A673 (cell line): Measurements from ENCODE around the gene SLC15A1. TPM values are rescaled to one million over a fixed set of nuclear protein-coding genes. Genes with fewer than 3 reads are reported as not detected.
A peak's percentile ranks its signal among the peaks of the same experiment; 100 is the strongest.

Experiments
- BruUV-seq: library from RNA; stranded (reverse); fragments of 400-500 nt; replicated peaks from 2 replicates; lab custom pipeline; 2021; lab: Mats Ljungman, UMichigan
- CTCF ChIA-PET: fragments of 300-600 bp; sonication (Branson Sonifier 250); formaldehyde crosslinking; loops from one replicate; lab custom pipeline; 2022; ENCODE audit warnings: antibody characterized with exemption; lab: Charles Lee
- POLR2A ChIA-PET: fragments of 300-600 bp; sonication (Branson Sonifier 250); formaldehyde crosslinking; loops from one replicate; lab custom pipeline; 2022; ENCODE audit warnings: antibody characterized with exemption; ENCODE audit not compliant: low non-redundant PET; lab: Charles Lee
- DNase-seq: peaks from one replicate; pipeline ENCODE4 v3.0.0-alpha.2; 2015; ENCODE audit warnings: low spot score
- H3K27ac ChIP-seq: fragments of 200-600 bp; sonication (generic); 2 replicates; pipeline ENCODE4 v1.5.1; 2016; ENCODE audit warnings: mixed run types, low read depth, mild to moderate bottlenecking, mixed read lengths, antibody characterized with exemption, low read length; ENCODE audit not compliant: poor library complexity, severe bottlenecking
- H3K27me3 ChIP-seq: fragments of 200-600 bp; sonication (generic); replicated peaks from 2 replicates; pipeline ENCODE4 v1.6.1; 2017; ENCODE audit warnings: mixed run types, low read depth, mild to moderate bottlenecking, mixed read lengths, antibody characterized with exemption, low read length; ENCODE audit not compliant: insufficient read depth, poor library complexity
- H3K36me3 ChIP-seq: fragments of 200-600 bp; sonication (generic); 2 replicates; pipeline ENCODE4 v1.6.1; 2016; ENCODE audit warnings: mixed run types, mild to moderate bottlenecking, mixed read lengths, antibody characterized with exemption, low read length; ENCODE audit not compliant: insufficient read depth, poor library complexity, severe bottlenecking
- H3K4me1 ChIP-seq: fragments of 200-600 bp; sonication (generic); 2 replicates; pipeline ENCODE4 v1.6.1; 2017; ENCODE audit warnings: mixed run types, mild to moderate bottlenecking, mixed read lengths, antibody characterized with exemption, low read length; ENCODE audit not compliant: insufficient read depth, poor library complexity, severe bottlenecking
- H3K4me3 ChIP-seq: fragments of 200-600 bp; sonication (generic); 2 replicates; pipeline ENCODE4 v1.5.1; 2016; ENCODE audit warnings: low read depth, mixed run types, mild to moderate bottlenecking, mixed read lengths, low read length; ENCODE audit not compliant: poor library complexity, severe bottlenecking
- H3K9me3 ChIP-seq: fragments of 200-600 bp; sonication (generic); 2 replicates; pipeline ENCODE4 v1.6.1; 2016; ENCODE audit warnings: mixed run types, low read depth, mild to moderate bottlenecking, mixed read lengths, antibody characterized with exemption, low read length; ENCODE audit not compliant: poor library complexity, severe bottlenecking
- EZH2 ChIP-seq: fragments of 200-600 bp; sonication (generic); IDR thresholded peaks from 2 replicates; pipeline ENCODE4 v1.6.1; 2017; ENCODE audit warnings: borderline replicate concordance, low read depth, mild to moderate bottlenecking, mixed read lengths, antibody characterized with exemption, low read length; ENCODE audit not compliant: poor library complexity, severe bottlenecking
- intact Hi-C: fragments of 100-400 bp; cut with micrococcal nuclease; formaldehyde crosslinking; loops from one replicate; pipeline ENCODE4 v1.10.0; 2022; ENCODE audit not compliant: unreplicated experiment
- total RNA-seq: library from RNA; stranded (reverse); gene quantifications from 2 replicates; pipeline ENCODE4 v1.2.3, GENCODE V29; 2021
- TF ChIP-seq, protein P1 (sequence below): fragments of 300-800, 200-600 bp; sonication (generic); conservative IDR thresholded peaks from 2 replicates; pipeline ENCODE4 v1.5.1; 2017; ENCODE audit warnings: low read depth, mild to moderate bottlenecking, antibody characterized with exemption, low read length, moderate library complexity, mixed read lengths

SLC15A1 gene
- total RNA-seq, 1 experiment from 2014 or later = not detected

DNA sequence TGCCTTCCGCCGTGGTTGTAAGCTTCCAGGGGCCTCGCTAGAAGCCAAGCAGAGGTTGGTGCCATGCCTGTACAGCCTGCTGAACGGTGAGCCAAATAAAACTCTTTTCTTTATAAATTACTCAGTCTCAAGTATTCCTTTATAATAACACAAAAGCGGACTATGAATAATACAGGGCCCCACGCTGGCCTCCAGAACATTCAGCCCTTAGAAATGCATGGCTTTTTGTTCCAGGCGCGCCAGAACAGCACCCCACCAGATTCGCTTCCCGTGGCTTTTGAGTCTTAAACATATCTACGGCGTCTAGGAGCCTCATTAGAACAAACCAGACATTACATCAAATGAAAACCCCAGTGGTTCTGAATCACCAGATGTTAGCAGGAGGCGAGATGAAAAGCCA is 75.1 kb downstream of the SLC15A1 start:
- Histone ChIP-seq H3K36me3 (no peaks in the 10 kb centered on the region), H3K4me3 (no peak overlapping the region), H3K27me3 (no peaks in the 10 kb centered on the region), H3K4me1 (no peaks in the 10 kb centered on the region), H3K9me3 (no peaks in the 10 kb centered on the region), H3K27ac (no peak overlapping the region)
- no peak for TF ChIP-seq EZH2
- TF ChIP-seq, protein P1, sequence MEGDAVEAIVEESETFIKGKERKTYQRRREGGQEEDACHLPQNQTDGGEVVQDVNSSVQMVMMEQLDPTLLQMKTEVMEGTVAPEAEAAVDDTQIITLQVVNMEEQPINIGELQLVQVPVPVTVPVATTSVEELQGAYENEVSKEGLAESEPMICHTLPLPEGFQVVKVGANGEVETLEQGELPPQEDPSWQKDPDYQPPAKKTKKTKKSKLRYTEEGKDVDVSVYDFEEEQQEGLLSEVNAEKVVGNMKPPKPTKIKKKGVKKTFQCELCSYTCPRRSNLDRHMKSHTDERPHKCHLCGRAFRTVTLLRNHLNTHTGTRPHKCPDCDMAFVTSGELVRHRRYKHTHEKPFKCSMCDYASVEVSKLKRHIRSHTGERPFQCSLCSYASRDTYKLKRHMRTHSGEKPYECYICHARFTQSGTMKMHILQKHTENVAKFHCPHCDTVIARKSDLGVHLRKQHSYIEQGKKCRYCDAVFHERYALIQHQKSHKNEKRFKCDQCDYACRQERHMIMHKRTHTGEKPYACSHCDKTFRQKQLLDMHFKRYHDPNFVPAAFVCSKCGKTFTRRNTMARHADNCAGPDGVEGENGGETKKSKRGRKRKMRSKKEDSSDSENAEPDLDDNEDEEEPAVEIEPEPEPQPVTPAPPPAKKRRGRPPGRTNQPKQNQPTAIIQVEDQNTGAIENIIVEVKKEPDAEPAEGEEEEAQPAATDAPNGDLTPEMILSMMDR = no peak
- BruUV-seq = no TSS peak
- POLR2A ChIA-PET = no interaction called here
- intact Hi-C loops = no loop called here
- CTCF ChIA-PET = no interaction called here
- peak; percentile 57 for DNase-seq

DNA sequence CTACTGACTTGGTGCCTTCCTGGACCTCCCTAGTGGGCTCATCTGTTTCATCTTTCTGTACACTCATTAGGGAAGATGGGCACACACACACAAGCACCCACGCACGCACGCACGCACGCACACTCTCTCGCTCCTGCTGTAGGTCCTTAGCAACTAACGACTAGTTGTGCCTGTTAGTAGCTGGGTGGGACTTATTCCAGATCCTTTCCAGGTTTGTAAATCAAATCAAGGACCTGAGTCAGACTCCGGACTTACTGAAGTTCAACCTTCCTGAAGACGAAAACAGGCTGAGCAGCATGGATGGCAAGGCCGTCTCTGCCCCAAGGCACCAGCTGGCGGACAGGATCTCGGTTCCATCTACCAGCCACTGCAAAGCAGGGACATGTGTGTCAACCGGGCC is 76.2 kb downstream of the SLC15A1 start:
- POLR2A ChIA-PET = no interaction called here
- H3K36me3 ChIP-seq = no peaks in the 10 kb centered on the region
- H3K9me3 ChIP-seq = no peaks in the 10 kb centered on the region
- no peak for DNase-seq
- BruUV-seq = no TSS peak
- no peak overlapping the region for H3K4me3 ChIP-seq
- TF ChIP-seq, protein P1 = no peak
- no peak for TF ChIP-seq EZH2
- H3K4me1 ChIP-seq = no peaks in the 10 kb centered on the region
- CTCF ChIA-PET = no interaction called here
- no peaks in the 10 kb centered on the region for H3K27me3 ChIP-seq
- H3K27ac ChIP-seq = no peak overlapping the region
- intact Hi-C loops = no loop called here

DNA sequence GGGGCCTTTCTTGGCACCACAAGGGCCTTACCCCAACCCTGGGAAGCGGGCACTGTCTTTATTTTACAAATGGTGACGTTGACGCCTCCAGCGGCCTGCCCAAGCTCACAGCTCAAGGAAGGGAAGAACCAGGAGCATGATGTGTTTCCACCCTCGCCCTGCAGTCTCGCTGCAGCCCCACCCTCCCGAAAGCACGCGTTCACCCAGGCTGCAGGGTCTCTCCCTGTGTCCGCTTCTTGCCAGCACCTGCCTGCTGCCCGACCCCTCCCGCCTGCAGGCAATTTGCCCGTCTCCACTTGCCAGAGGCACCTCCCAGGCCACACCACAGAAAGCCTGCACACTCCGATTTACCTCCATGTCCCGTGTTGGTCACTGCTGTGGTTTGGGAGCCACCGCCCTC is 76.6 kb downstream of the SLC15A1 start:
- Histone ChIP-seq H3K36me3 (no peaks in the 10 kb centered on the region), H3K4me1 (no peaks in the 10 kb centered on the region), H3K27me3 (no peaks in the 10 kb centered on the region), H3K27ac (no peak overlapping the region), H3K9me3 (no peaks in the 10 kb centered on the region), H3K4me3 (no peak overlapping the region)
- ChIA-PET POLR2A (no interaction called here), CTCF (no interaction called here)
- BruUV-seq = no TSS peak
- no peak for DNase-seq
- intact Hi-C loops = no loop called here
- TF ChIP-seq EZH2 = no peak
- TF ChIP-seq, protein P1 = no peak
